NCI-H128 (cell line): ENCODE data around the gene DCAF12.

Experiments
- DNase-seq: peaks from one replicate; lab custom pipeline; 2025; ENCODE audit not compliant: unreplicated experiment; lab: John Stamatoyannopoulos, UW

DCAF12 gene

GRCh38 chr9:34127035-34127948, 794 bp upstream of the DCAF12 start:
- DNase-seq = no peak

DNA sequence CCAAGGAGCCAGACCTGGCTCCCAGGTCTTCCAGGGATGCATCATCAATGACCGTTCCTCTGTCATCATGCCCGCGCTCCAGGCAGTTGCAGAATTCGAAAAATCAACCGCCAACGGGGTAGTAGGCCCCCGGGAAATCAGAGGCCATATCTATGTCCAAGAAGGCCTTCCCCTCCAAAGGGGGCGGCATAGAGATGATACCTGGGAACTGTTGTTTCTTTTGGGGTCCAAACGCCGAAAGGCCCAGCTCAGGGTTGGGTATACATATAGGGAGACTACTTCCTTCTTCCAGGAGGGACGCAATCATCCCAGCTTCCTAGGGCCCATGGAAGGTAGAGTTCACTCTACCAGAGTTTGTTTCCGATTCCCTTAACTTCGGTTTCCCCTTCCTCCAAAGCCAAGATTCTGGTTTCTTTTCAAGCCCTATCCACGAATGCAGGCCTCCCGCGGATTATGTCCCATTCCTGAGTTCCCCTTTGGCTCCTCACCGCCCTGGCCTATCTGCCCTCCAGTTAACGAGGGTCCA, 754 bp downstream of the DCAF12 start:
- no peak for DNase-seq

DNA sequence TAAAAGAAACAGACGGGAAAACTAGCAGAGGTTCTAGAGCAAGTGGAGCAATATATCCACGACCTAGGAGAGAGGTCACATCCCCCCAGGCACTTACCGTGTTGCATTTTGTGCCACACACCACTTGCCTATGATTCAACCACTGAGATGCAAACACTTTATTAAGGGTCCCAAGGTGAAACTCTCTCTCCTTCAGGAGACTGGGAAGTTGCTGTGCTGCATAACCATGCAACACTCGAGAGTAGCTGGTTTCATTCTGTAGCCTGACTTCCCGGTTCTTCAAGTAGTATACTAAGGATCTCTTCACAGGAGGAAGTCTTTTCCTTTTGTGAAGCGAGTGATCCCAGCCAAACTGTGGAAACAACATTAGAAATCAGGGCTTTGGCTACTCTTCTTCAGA, 1.6 kb downstream of the DCAF12 start:
- DNase-seq = no peak

- no peak for DNase-seq
Observed at GRCh38 chr9:34124099-34124498, 2.4 kb downstream of the DCAF12 start.

DNA sequence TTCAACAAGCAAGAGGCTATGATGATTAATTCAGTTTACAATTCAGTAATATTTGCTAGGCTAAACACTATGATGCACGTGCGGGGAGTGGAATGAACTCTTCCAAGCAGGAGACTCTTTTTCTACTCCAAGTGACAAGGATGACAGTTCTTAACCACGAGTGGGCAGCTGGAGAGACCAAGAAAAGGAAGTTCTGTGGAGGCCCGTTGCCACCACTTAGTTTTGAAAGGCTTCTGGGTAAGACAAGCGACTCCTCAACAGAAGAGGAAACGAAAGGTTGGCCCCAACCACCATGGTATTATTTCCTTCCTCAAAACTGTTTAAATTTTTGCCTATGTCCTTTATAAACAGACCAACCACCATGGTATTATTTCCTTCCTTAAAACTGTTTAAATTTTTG, 2.8 kb downstream of the DCAF12 start:
- no peak for DNase-seq

DNA sequence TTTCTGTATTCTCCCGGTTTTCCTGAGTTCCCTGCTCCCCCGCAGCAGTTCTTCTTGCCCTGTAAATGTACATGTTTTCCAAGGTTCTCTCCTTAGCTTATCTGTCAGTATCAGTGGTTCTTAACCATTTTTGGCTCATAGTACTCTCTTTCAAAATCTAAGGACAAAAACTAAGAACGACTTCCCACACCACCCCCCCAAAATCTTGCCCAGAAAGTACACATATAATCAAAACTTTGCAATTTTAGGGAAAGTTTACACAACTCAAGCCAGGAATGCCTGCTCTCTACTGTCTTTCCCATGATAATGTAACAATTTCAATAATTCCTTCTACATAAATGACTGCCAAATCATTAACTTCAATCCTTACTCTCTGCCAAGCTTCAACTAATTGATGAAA, 4.5 kb downstream of the DCAF12 start:
- DNase-seq = no peak

GRCh38 chr9:34119713-34120112, 6.8 kb downstream of the DCAF12 start:
- DNase-seq = no peak

GRCh38 chr9:34114436-34114835, 12.1 kb downstream of the DCAF12 start:
- DNase-seq = no peak

DNA sequence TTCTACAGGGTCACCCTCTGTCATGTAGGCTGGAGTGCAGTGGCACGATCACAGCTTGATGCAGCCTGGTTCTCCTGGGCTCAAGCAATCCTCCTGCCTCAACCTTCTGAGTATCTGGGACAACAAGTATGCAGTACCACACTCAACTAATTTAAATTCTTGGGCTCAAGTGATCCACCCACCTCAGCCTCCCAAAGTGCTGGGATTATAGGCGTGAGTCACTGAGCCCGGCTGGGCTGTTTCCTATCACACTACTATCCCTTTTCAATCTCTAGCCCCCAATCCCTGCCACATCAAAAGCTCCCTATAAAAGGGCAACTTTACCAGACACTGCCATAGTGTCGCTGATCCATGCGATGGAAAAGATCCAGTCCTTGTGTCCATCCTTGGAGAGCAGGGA, 20.4 kb downstream of the DCAF12 start:
- no peak for DNase-seq

- DNase-seq = no peak
Observed at GRCh38 chr9:34102796-34103195, 23.7 kb downstream of the DCAF12 start.

GRCh38 chr9:34098307-34098706, 28.2 kb downstream of the DCAF12 start:
- DNase-seq = no peak

DNA sequence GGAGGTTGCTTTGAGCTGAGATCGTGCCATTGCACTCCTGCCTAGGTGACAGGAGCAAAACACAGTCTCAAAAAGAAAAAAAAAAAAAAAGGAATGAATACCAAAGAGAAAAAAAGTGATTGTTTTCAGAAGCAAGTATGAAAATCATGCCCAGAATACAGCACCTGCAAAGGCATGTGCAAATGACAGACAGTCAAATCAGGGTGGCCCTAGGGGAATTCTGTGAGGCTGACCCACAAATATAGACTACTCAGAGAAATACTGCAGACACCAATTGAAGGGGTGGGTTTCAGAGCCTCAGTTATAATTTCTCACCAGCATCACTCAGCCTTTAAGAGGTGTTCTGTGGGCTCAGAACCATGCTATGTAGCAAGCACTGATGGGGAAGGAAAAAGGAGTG, 28.6 kb downstream of the DCAF12 start:
- DNase-seq = no peak

DNA sequence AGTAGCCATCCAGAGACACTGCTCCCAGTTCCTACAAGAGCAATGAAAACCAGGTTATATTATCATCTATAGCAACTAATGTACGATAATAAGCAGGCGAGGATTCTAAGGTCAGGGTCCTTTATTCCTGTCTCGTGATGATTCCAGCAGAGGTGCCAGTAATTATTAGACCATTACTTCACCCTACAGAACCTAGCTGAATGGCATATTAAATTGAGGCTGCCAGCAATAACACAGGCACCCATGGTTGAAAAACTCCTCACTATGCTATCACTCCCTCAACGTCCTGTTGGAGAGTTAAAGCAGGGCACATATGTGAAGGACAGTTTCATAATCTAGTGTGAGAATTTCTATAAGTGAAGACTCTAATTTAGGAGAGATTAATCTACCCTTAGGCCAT, 29.7 kb downstream of the DCAF12 start:
- no peak for DNase-seq

DNA sequence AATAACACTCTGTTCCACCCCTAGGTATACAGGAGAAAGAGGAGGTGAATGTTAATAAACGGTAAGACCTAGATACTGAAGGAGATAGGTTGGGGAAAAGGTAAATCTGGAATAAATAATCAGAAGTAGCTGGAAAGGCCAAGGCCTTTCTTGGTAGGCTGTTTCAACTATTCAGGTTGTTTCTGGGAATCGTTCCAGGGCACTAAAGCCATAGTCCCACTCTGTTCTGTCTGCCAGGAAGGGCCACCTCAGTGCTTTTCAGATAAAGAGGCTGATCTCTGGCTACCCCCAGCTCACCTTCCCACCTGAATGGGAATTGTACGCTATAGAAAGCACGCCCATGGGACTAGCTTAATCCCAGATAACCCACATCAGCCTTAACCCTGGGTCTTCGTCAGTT, 32.9 kb downstream of the DCAF12 start:
- no peak for DNase-seq

DNA sequence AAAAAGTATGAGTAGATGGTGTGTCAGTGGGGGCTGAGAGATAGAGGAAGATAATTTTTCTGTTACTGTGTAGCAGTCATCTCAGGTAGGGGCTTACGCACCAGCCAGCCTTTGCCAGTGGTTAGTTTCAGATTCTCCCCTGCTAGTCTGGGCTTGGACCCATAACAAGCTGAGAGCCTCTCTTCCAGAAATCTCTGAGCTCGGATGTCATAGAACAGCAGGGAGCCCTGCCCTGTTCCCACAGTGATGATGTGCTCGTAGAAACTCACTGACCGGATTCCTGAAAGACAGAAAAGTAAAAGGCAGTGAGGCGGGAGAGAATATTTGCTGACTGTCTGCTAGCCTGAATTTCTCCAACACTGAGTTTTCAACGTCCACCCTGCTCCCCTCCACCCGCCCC, 37.2 kb downstream of the DCAF12 start:
- no peak for DNase-seq

DNA sequence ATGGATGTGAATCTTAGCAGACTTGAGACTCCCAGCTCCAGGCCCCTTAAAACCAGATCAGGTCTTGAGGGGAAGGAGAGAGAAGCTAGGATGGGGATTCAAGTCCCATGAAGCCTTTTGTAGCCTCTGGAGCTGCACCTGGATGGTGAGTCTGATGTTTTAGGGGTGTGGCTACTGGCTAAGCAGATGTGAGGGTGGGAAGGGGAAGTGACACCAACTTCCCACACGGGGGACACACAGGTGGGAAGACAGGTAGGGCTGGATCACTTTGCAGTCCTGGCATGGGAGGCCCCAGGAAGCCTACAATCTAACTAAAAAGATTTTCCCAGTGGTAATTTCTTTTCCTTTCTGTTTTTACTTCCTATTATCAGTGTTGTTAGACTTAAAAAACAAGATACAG, 39.1 kb downstream of the DCAF12 start:
- no peak for DNase-seq

GRCh38 chr9:34086864-34087263, 39.6 kb downstream of the DCAF12 start:
- no peak for DNase-seq

DNA sequence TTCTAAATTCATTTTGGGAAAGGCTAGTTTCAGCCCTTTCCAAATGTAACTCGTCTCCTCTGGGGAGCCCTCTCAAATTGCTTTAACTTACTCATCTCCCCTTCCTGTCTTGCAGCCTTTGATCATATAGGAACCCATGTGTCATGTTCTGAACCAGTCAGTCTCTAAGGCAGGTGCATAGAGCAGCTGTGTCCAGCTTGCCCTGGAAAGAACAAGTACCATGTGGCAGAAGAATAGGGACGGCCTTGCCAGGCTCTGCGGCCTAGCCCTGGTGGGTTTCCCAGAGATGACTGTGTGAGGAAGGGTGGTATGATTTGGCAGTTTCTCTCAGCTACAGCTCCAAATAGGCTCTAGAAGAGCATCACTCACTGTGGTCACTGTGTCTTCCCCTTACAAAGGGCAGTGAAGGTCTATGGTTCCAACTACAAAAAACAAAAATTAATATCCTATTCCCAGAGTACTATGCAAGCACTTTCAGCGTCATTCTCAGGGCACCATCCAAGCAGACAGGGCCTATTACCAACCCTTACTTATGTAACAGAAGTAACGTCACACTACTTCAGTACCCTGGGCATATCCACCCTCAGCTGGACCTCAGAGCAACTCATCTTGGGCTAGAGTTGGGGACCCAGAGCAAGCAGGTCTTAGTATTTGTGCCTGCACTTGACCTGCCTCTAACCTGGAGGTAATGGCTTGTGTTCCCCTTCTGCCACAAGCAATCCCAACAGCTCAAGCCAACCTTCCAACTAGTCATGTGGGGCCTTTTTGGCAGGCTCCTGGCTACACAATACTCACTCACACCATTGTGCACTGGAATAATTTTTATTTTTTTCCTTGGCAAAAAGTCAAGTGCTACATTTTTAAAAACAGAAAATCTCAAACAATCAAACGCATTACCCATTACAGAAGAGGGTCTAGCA, 40.7 kb downstream of the DCAF12 start:
- no peak for DNase-seq

DNA sequence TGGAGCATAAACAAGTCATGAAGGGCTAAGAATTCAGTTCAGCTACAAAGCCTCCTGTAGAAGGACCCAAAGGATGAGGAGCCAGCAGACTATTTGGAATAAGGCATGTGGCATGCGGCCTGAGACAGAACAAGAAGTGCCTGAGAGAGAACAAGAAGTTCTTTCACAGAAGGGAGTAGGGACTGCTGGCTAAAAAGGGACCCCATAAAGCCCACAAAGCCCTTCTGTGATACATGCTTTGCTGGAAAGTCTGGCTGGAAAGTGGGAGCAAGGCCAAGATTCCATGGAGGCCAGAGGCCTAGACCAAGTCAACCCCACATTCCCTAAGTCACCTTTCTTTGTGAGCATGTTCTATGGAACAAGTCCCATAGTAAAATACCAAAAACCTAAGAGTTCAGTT, 41.9 kb downstream of the DCAF12 start:
- DNase-seq = no peak

DNA sequence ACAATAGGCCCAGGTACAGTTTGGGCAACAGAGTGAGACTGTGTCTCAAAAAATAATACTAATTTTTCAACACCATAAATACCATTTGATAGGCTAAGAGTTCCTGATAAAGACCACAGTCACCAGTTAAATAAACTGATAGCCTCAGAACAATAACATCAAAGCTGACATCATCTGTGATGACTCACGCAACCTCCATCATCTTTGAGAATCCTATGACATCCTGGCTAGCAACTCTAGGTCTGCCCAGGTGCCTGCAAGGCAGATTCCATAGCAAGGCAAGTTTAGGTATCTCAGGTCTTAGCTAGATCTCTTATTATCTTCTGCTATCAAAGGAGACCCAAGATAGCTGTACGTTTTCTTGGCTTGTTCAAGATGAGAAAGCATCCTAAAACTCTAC, 47.3 kb downstream of the DCAF12 start:
- DNase-seq = no peak

DNA sequence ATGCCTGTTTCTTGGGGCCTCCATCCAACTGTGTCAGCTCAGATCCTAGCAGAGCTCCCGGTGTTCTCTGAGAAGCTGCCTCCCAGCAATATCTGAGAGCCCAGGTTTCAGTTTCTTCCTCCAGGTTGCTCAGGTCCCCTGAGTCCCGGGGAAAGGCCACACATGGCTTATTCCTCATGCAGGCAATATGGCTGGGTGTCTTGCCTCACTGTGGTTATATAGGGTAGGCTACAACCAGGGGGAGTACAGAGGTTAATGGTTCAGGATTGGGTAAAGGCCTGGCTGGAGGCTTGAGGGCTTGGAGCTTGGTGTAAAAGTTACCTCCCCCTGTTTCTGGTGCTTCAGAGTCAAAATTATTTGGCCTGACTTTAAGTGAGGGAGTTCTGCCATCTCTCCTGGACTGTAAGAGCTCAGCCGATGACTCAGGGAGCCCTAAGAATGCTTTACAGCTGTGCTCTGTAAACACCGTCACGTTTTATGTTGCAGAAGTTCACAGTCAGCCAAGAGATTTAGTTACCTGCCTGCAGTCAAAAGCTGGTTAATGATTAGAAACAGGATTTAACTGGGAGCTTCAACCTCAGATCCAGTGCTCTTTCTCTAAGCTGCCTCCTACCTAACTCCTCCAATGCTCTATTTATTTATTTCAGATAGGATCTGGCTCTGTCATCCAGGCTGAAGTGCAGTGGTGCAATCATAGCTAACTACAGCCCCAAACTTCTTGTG, 53.5 kb downstream of the DCAF12 start:
- no peak for DNase-seq
